HG03460 (cell line): ENCODE data around the gene DGCR8.

Experiments
- ATAC-seq: cut with Tn5 transposase; IDR thresholded peaks from one replicate; pipeline ENCODE4 v1.9.1; 2021; ENCODE audit not compliant: unreplicated experiment

Gene DGCR8

DNA sequence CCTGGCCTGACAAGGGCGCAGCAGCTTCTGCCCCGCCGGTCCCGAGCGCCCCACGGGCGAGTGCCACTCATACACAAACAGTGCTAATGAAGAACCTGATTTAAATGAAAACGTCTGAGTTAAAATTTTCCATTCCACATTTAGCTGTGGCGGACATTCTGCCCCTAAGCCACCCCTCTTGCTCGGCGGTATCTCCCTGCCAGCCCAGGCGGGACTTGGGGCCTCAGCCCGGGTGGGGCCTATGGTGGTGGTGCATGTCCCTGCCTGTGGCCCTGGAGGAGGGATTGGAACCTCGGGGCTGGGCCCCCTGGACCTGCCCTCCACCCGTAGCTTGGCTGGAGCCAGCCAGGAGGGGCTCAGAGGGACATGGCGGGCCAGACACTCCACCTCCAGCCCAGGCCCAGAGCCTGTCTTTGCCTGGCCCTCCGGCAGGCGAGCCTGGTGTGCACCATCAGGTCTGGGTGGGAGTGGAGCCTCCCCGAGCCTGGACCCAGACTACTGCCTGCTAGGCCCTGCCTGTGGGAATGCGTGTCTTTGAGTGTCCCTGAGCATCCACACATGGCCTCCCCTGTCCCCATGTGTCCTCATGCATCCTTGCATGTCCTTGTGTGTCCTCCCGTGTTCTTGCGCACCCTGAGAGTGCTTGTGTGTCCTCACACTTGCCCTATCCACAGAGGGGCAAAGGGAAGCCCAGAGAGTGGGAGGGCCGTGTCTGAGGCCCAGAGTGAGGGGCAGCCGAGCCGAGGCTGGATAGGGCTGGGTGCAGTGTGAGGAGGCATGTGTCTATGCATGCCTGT is 56.0 kb downstream of the DGCR8 start:
- no peak for ATAC-seq

DNA sequence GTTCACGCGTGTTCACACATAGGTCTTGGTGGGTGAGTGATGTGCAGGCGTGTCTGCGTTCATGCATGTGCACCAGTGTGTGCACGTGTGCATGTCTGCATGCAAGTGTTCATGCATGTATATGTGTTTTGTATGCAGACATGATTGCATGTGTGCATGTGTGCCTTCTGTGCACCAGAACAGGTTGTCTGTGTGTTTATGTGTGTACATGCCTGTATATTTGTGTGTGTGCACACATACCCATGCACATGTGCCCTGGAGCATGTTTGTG is 56.5 kb downstream of the DGCR8 start:
- no peak for ATAC-seq

DNA sequence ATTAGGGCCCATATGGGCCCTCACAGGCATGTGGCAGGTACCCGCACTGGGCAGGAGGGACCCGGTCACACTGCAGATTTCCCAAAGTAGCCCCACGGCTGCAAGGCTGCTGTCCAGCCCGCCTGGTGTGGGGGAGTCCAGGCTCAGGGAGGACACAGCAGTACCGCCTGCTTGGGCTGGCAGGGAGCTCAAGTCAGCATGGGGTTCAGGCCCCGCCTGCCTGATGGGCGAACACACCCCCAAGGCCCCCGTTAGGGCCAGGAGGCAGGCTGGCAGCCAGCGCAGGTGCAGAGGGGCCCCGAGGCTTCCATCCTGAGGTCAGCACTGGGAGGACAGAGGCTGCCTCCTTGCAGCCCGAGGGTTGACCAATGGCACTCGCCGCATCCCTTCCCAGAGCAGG is 57.1 kb downstream of the DGCR8 start:
- no peak for ATAC-seq

DNA sequence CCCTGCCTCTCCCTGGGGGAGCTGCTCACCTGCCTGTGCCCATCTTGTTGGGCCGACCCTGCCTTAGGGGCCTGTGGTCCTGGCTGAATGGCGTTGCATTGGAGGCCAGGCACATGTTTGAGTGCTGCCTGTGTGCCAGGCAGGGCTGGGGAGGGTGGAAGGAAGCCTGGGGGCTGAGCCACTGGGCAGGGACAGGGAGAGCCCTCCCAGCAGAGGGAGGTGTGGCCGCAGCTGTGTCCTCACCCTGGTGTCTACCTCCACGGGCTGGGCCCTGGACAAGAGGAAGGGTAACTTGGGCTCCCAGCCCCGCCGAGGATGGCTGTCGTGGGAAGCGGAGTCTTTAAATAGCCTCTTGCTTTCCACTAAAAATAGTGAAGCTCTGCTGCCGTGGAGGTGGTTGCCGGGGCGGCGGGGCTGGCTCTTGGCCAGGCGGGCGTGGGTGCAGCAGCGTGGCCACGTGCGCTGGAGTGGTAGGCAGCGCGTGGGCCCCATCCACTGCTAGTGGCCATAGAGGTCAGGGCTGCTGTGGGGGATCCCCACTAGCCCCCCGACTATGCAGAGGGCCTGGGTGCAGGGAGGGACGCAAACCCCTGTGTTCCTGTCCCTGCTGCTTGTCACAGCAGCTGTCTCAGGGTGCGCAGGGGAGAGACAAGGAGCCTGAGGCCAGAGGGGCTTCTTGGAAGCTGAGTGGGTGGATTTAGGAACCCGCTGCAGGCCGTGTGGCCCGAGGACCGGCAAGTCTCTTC is 57.8 kb downstream of the DGCR8 start:
- ATAC-seq, result no peak

DNA sequence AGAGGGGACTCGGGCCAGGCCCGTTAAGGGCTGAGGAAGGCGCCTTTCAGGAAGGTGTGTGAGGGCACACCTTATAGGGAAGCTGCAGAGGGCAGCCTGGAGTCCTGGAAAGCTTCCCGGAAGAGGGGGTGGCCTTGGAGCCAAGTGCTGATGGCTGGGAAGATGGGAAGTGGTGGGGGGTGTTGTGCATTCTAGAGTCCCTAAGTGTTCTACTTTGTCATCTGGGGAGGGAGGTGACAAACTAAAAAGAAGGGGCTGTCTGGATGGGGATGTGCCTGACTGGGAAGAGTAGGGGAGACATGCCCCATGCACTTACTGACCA is 58.3 kb downstream of the DGCR8 start:
- no peak for ATAC-seq

DNA sequence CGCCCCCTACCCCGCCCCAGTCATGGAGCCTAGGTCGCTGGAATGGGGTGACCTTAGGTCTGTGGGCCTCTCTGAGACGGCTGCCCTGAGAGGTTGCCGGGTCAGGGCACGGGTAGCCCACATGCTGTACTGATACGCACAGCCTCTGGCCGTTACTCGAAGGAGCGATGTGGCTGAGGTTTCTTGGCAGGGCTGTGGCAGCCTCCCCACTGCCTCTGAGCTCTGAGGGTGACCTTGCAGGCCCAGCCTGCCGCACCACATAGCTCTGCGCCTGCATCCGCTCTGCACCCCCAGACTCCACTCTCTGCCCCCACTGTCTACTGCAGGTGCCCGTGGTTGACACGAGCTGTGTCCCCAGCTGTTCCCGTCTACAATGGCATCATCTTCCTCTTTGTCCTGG is 58.8 kb downstream of the DGCR8 start:
- no peak for ATAC-seq

DNA sequence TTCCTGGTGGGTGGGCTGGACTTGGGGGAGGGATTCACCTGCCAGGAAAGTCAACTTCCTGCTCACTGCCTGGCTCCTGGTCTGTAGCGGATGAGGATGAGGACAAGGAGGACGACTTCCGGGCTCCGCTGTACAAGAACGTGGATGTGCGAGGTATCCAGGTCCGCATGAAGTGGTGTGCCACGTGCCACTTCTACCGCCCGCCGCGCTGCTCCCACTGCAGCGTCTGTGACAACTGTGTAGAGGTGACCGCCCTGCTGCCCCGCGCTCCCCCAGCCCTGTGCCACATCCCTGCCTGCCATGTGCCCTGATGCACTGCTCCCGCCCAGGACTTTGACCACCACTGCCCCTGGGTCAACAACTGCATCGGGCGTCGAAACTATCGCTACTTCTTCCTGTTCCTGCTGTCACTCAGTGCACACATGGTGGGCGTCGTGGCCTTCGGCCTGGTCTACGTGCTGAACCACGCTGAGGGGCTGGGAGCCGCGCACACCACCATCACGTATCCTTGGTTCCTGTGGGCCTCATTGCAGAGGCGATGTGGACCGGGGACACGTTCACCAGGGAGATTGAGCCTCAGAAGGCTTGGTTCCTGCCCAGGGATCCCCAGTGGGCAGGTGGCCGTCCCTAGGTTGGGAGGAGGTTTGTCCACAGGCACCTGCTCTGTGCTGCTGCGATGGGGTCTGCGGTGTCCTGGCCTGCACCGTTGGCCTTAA is 59.5 kb downstream of the DGCR8 start:
- ATAC-seq, result no peak

DNA sequence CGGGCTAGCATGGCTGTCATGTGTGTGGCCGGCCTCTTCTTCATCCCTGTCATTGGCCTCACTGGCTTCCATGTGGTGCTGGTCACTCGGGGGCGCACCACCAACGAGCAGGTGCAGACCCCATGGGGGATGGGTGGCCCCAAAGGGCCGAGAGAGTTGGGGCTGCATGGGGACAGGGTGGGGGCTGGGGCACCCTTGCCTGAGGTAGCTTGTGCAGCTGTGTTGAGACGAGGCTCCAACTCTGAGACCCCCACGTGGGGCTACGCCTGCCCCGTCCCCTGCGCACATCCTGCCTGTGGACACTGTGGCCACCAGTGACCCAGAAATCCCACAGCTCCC is 60.0 kb downstream of the DGCR8 start:
- no peak for ATAC-seq

DNA sequence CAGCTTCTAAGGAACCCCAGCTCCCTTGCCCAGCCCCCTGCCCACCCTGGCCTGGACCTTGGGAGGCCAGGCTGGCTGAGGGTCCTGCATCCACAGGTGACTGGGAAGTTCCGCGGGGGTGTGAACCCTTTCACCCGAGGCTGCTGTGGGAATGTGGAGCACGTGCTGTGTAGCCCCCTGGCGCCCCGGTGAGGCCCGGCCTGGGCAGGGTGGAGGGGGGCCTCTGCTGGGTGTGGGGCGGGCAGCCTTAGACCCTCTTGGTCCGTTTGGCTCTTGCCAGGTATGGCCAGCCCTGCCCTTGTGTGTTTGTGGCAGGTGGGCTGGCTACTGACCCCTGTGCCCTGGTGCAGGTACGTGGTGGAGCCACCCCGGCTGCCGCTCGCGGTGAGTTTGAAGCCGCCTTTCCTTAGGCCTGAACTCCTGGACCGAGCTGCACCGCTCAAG is 60.5 kb downstream of the DGCR8 start:
- no peak for ATAC-seq

DNA sequence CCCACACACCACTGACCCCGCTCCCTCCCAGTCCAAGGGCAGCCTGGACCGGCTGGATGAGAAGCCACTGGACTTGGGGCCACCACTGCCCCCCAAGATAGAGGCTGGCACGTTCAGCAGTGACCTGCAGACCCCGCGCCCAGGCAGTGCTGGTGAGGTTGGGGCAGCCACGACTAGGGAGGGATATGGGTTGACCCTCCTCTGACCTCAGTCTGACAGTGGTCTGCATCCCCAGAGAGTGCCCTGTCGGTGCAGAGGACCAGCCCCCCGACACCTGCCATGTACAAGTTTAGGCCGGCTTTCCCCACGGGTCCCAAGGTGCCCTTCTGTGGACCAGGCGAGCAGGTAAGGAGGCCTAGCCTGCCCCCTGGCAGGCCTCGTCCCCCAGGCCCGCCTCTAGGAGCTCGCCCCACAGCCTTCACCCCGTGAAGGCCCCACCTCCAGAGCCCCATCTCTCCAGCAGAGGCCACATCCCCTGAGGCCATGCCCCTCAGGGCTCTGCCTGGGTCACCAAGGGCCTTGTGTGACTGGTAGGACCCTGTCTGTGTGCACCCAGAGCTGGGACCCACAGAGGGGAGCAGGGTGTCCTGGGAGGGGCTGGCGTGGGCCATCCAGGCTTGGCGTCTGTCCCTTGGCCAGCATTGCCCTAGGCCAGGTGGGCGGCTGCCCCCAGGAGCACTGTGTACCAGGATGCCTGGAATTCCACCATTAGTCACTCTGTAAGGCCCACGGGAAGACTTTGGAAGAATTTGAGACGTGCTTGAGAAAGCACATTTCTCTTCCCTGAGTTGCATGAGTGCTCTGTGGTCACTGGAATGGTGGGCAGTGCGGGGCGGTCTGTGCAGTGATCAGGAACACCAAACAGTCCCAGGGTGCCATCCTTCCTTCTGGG is 61.4 kb downstream of the DGCR8 start:
- no peak for ATAC-seq

DNA sequence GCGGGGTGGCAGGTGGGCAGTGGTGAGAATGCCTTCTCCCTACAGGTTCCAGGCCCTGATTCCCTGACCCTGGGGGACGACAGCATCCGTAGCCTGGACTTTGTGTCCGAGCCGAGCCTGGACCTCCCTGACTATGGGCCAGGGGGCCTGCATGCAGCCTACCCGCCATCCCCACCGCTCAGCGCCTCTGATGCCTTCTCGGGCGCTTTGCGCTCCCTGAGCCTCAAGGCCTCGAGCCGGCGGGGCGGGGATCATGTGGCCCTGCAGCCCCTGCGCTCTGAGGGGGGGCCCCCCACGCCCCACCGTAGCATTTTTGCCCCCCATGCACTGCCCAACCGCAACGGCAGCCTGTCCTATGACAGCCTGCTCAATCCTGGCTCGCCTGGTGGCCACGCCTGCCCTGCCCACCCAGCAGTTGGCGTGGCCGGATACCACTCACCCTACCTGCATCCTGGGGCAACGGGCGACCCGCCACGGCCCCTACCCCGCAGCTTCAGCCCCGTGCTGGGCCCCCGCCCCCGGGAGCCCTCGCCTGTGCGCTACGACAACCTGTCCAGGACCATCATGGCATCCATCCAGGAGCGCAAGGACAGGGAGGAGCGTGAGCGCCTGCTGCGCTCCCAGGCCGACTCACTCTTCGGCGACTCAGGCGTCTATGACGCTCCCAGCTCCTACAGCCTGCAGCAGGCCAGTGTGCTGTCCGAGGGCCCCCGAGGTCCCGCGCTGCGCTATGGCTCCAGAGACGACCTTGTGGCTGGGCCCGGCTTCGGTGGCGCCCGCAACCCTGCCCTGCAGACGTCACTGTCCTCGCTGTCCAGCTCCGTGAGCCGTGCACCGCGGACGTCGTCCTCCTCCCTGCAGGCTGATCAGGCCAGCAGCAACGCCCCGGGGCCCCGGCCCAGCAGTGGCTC is 62.9 kb downstream of the DGCR8 start:
- no peak for ATAC-seq

DNA sequence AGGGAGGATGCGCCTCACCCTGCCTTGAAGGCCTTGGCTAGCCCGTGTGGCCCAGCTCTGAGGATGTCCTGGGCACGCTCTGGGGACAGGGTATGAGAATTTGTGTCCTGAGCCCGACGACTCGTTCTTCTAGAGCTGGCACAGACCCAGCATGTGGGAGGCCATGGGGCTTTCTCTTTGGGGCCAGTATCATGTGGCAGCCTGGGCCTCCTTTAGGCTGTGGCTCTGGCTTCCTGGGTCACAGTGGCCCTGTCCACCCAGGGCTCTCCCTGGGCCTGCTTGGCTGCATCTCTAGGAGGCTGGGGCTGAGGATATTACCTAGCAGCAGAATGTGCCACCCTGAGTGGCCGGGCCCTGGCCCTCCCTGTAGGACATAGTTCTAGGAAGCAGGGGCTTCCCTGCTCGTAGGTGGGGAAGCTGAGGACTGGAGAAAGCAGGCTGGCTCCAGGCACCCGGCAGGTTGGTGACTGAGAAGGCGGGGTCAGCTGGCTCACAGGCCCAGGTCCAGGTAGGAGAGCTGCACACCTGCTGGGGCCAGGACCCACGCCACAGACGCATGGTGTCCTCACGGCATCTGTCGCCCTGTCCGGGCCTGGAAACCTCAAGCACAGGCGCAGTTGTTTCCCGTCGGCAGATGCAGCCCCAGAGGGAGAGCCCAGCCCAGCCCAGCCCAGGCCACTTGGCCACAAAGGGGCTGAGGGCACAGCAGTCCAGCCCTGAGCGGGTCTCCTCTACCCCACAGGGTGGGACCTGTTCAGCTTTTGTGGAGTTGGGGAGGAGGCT is 64.0 kb downstream of the DGCR8 start:
- no peak for ATAC-seq

DNA sequence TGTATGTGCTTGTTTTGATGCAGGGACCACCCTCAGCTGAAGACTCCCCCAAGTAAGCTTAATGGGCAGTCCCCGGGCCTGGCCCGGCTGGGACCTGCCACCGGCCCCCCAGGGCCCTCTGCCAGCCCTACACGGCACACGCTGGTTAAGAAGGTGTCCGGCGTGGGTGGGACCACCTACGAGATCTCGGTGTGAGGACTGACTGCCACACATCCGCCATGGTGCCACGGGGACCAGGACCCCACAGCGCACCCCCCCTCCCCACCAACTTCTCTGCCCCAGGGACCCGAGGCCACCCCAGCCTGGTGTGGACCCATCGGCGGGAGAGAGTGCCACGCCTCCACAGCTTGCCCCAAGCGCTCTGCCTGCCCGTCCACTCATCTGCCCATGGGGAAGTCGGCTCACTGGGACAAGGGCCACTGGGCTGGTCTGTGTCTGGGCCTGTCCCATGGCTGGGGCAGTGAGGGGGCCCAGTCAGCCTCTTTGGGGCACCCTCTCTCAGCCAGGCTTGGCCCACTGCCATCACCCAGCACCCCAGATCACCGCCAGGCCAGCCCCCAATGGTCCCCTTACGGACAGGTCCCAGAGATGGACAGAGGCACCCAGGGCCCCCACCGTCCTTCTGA is 65.3 kb downstream of the DGCR8 start:
- no peak for ATAC-seq

DNA sequence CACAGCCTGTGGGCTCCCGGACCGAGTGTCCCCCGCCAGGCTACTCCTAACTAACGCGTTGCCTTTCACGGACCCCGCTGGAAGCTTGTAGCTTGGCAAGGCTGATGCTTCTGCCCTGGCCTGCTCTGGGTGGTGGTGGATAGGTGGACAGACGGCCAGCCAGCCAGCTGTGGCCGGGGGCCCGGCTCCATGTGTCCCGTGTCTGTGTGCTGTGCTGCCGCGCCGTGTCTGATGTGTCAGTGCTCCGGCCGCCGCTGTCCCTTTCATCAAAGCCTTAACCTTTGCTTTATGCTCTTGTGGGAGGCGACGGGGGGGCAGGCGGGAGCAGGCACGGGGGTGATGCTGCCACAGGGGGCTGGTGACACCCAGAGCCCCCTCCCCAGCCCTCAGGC is 65.8 kb downstream of the DGCR8 start:
- no peak for ATAC-seq

DNA sequence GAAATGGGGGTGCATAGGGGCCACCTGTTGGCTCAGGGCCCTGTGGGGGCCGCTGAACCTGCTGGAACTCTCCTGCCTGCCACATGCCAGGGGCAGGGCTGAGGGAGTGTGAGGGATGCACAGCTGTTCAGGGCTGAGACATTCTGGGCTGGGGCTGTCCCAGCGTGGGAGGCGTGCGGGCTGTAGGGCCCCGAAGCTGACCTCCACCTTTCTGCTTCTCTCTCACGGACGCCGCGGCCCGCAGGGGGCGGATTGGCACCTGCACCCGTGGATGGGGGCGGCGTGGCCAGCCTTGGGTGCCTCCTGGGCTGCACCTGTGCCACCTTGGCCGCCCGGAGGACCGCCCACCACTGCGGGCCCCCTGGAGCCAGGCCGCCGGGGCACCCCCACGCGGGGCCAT is 66.7 kb downstream of the DGCR8 start:
- ATAC-seq, result no peak

DNA sequence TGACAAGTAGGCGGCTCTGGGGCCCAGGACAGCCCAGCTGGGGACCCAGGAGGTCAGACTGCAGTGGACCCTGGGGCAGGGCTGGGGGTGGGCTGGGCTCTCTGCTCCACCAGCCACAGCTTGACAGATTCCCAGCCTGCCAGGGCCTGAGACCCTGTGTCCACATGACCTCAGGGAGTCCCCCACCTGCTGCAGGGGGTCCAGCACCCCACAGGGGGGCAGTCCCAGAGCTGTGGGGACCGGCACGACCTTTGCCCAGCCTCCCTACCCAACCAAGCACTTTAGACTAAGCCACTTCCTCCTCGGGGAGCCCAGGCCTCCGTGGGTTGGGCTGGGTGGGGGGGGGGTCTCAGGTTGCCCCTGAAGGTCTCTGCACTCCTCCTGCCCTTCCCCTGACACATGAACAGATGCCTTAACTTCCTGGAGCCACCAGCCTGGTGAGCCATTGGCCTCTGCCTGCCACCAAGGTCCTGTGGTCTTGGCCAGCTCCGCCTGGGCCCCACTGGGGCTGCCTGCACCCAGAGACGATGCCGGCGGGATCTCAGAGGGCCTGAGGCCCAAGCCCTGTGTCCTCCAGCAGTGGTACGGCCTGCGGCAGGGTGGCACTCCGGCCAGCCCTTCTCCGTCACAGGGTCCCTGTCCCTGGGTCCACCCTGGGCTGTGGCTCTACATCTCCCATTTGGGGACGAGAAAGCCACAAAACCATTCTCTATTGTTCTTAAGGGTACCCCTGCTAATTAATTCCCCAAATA is 67.4 kb downstream of the DGCR8 start:
- ATAC-seq, result no peak

DNA sequence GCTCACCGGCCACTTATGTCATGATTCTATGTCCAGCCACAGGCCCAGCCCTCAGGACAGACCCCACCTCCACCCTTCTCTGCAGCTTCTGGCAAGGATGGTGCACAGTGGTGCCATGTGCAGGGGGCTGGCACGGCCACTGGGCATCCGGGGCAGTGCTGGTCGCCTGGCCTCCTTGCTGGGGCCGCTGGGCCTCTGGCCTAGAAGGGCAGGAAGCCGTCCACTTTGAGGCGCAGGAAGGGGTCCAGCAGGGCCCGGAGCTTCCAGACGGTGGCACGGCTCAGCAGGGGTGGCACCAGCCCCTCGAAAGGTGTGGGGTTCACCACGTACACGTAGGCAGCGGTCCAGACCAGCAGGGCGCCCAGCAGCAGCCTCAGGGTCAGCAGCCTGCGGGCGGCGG is 68.4 kb downstream of the DGCR8 start:
- ATAC-seq, result no peak
